ENCODE results near the gene HES7. TPM values are rescaled to one million over a fixed set of nuclear protein-coding genes. Genes with fewer than 3 reads are reported as not detected.
A peak's percentile ranks its signal among the peaks of the same experiment; 100 is the strongest.
"Not testable (repeated sequence)": the region's sequence is repeated elsewhere in the genome, so short reads cannot be mapped to it uniquely, and the experiment has no call there.

HES7 gene
- not detected in 2 replicates for total RNA-seq (2014; rRNA removed; shearing (Covaris generic))

DNA sequence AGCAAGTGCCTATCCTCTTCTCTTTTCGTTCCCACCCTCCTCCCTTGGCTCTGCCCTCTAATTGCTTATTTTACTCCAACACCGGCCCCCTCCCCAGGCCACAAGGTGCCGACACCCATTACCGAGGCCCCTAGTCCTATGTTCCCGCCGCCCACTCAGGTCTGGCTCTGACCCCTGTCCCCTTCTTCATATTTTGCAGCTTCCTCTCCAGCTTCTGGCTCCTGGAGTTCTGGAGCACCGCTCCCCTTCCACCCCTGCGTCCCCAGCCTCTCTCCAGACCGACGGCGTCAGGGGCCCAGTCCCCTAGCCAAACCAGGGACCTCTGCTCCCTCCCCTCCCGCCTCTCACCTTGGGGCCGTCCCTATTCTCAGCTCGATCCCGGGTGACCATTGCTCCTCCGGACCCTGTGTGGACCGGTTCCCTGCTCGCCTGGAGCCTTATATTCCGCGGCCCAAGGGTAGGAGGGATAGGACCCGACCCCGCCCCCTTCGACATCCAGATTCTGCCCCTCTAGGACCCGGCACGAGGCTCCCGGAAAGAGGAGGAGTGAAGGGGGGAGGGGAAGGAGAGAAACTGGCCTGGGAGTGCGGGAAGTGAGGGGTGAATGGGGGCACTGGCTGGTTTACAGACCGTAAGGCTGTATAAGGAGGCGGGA, at the start of gene HES7:
Gene HES7, minus strand, starts transcription at position 412 of the 655 bp plus-strand sequence. Its CDS starts 22 bp downstream, at position 390.
- DNase-seq (ENCODE audit: low spot score), result no peak

DNA sequence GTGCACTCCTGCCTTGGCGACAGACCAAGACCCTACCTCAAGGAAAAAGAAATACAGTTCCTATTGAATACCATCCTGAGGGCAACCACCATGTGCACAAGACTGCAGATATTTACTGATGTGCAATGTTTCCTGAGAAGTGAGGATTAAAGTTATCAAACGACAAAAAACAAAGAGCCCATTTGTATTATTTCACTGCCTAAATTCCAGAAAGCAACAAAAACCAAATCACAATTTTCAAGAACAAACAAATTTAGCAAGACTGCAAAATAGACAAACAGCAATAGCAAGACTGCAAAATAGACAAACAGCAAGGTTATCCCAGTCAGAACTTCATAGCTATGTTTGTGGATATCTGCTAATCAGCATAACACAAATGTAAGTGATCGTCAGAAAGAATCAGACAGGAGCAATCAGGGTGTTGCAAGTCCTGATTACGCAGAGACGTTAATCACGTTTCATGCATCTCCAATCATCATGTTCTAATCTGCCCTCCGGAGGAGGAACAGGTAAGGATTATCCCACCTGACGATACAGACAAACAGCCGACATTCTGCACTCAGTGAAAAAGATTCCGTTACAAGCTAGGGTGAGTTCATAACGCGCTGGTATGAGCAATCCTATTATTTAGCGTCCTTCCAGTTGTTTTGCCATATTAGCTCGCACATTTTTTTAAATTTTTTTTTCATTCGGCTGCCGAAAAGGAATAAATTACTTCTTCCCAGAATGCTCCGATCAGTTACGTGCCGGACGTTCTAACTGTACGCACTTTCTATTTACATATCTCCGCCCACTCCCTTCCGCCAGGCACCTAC, 49.4 kb upstream of the HES7 start:
- peak; percentile 99 for DNase-seq (ENCODE audit: low spot score)

DNA sequence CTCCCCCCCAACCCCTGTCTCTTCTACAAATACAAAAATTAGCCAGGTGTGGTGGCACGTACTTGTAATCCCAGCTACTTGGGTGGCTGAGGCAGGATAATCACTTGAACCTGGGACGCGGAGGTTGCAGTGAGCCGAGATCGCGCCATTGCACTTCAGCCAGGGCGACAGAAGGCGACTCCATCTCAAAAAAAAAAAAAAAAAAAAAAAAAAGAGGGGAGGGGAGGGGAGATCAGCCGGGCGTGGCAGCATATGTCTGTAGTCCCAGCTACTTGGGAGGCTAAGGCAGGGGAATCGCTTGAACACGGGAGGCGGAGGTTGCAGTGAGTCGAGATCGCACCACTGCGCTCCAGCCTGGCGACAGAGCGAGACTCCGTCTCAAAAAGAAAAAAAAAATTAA, 46.3 kb upstream of the HES7 start:
- not testable (repeated sequence) for DNase-seq (ENCODE audit: low spot score)

DNA sequence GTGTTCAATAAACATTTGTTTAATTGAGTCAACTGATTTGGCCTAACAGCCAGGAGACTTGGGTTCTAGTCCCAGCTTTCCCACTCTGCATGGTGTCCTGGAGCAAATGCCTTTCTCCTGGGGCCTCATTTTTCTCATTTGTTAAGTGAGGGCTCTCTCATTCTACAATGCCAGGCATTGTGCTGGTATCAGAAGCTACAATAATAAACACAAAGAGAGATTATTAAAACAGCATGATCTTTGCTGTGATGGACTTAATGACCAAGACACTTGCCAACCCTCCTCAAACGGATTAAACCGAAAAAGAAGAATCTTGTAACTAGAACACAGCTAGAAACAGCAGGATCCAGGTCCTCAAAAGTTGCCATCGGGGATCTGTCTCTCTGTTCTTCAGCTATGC, 43.6 kb upstream of the HES7 start:
- no peak for DNase-seq (ENCODE audit: low spot score)

DNA sequence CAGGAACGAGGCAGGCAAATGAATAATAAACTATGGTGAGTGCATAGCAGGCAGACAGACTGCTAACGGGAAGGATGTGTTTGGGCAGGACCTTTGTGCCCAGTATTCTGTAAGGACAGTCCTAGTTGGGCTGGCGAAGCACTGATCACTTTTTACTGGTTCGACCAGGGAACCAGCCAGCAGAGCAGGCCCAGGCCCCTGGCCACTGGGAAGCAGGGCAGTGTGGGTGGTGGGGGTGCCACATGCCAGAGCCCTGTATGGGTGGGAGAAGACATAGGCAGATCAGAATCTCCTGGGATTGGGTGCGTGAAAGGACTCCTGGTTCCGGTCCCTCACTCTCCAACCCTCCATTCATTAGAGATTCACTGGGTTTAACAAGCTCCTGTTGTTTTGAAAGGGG, 42.8 kb upstream of the HES7 start:
- DNase-seq (ENCODE audit: low spot score), result no peak

DNA sequence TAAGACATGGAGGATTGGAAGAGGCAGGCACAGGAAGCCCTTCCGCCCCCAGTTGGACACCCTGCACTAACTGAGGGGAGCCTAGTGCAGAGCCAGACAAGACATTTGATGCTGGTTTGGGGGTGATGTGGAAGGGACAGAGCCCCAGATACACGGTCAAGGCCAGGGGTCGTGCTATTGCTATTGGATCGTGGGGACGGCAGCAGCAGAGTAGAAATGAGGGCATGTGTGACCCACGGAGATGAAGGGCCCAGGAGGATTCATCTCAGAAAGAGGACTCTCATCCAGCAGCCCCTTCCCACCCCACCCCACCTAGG, 40.9 kb upstream of the HES7 start:
- no peak for DNase-seq (ENCODE audit: low spot score)

DNA sequence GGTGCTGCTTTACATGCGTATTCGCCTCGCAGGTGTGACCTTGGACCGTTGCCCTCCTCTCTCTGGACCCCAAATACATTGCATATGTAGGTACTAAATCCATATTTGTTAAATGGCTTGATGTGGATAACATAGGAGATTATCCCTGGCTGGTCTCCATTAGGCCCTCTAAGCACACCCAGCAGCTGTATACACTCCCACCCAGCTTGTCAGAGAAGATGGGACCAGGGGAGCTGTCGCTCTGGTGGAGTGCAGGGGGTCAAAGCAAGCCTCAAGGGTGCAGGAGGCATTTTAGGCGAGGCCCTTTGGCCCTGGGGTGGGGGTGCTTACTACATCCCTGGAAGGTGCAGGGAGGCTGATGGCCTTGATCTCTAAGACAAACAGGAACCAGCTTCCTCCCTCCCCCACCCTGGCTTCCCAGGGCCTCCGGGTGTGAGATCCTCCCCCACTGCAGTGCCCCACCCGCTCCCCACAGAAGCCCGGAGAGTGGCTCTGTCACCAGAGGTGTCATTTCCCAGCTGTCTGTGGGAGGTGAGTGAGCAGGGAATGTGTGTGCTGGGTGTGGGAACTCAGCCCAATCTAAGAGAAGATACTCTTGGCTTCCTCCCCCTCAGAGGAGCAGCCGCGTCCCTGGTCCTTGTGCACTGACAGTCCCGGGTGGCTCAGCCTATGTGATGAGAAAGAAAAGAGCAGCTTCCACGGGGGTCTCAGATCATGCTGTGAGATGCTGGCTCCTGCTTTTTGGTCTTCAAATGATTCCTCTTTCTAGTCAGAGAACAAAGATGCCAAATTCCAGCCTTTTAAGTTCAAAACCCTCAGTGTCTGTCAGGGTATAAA, 40.3 kb upstream of the HES7 start:
- DNase-seq (ENCODE audit: low spot score), result peak; percentile 66

DNA sequence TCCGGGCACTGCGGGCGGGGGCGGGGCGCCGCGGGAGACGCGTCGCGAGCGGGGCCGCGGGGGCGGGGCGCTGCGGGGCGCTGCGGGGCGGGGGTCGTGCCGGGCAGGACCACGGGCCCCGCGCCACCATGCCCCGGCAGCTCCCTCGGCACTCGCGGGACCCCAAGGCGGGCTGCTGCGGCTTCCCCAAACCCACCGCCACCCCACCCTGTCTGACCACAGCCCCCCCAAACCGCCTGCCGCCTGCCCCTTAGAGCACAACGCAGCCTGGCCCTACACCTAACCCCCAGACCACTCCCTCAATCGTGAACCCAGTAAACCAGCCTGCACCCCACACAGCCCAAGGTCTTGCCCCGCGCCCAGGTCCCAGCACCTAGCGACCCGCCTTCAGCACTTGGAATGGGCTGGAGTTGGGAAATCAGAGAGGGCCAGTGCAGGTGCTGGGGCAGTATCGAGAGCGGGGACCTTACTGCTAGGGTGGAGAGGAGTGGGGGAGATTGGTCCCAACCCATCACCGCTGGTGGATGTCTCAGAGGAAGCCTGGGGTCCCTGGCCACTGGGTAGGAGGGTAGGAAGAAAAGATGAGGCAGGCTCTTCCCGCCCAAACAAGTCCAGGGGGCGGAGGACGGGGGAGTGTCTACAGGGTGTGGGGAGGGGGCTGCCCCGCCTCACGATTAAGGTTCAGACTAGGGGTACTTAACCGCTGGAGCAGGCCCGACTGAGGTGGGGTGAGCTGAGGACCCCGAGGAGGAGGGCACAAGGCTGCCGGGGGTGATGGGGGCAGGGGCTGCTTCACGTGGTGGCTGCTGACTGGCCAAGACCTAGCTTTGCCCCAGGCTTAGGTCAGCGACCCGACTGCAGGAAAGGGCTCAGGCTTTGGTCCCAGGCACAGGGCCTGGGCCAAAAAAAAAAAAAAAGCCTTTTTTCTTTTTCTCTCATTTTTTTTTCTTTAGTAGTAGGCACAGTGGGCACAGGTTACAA, 39.4 kb upstream of the HES7 start:
- no peak for DNase-seq (ENCODE audit: low spot score)

DNA sequence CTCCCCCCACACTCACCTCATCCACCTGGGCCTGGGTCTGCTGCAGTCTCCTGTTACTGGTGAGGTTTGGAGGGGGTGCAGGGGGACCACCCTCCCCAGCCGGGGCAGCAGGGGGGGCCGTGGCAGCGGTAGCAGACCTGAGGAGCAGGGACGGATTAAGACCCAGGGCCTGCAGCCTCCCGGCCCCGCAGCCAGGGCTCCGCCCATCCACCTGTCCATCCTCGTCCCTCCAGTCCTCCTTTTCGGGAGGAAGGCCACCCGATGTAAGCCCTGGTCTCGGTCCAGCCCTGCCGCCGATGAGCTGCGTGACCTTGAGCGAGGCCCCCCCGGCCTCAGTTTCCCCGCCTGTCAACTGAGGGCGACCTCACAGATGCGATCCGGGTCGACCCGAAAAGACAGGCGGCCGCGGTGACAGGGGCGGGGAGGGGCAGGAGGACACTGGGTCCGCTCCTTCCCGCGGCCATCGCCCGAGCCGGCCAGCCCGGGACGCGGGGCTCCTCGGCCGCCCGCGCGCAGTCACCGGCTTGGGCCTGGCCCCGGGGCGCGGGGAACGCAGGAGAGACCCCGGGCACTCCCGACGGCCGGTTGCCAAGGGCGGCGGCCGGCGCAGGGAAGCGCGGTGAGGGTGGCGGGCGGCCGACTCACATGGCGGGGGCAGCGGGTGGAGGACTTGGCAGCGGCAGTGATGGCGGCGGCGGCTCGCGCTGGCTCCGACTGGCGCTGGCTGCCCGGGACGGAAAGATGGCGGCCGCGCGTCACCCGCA, 38.5 kb upstream of the HES7 start, which contains the start of gene VAMP2:
Gene VAMP2, minus strand, starts transcription at position 716 of the 764 bp plus-strand sequence. Its CDS starts 69 bp downstream, at position 647.
- no peak for DNase-seq (ENCODE audit: low spot score)

DNA sequence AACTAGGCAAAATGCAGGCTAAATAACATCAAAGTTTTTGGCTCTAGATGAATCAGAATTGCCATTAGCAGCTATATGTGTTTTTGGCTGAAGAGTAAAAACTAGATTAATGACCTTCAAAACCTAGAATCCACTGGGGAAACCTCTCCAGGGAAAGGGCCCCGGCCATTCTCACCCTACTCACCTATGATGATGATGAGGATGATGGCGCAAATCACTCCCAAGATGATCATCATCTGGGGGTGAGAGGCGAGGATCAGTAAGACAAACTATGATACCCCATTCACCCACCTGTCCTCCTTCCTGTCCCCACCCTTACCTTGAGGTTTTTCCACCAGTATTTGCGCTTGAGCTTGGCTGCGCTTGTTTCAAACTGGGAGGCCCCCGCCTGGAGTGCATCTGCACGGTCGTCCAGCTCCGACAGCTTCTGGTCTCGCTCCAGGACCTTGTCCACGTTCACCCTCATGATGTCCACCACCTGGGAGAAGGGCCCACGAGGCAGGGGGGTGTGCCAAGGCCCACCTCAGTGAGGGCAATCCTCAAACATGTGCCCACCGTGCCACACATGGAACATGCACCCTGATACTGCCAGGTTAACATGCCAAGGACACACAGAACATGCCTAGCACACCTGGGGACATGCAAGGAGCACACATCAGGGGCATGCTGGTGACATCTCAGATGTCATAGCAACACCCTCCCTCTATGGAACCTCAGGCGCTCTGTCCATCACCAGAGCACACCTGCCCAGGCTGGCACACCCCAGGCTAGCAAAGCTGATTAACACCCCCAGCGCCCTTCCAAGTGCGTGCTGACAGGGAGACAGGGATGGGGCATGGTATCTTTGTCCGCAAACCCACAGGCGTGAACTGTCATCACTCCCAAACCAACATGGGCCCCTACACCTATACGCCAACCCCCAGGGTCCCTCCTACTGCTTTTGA, 37.7 kb upstream of the HES7 start:
- no peak for DNase-seq (ENCODE audit: low spot score)

DNA sequence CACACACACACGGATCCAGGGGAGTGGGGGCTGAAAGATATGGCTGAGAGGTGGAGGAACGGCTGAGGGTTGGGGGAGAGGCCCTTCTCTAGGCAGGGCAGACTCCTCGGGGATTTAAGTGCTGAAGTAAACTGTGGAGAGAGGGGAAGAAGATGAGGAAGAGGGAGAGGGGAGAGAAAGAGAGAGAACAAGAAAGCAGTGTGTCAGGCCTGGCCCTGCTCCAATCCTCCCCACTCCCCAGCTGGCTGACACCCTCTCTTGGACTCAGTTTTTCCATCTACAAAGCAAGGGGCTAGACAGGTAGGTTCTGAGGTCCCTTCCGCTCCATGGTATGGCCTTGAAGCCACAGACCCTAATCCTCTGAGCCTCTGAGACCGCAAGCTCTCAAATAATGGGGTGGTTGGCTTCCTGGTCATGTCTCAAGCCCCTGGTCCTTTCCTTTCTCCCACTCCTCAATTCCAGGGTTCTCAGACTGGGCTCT, 36.9 kb upstream of the HES7 start:
- no peak for DNase-seq (ENCODE audit: low spot score)

DNA sequence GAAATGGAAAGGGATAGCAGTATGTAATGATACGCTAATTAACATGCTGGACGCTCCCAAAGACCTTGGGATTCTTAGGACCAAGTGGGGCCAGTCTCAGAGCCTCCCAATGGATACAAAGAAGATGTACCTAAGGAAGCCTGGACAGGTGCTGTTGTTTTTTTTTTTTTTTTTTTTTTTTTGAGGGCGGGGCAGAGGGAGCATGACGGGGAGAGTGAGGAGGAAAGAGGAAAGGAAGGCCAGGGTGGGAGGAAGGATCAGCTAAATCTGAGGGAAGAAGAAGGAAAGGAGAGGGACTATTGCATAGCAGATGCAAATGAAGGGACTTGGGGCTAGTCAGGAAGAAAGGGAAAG, 36.3 kb upstream of the HES7 start:
- DNase-seq (ENCODE audit: low spot score), result no peak

DNA sequence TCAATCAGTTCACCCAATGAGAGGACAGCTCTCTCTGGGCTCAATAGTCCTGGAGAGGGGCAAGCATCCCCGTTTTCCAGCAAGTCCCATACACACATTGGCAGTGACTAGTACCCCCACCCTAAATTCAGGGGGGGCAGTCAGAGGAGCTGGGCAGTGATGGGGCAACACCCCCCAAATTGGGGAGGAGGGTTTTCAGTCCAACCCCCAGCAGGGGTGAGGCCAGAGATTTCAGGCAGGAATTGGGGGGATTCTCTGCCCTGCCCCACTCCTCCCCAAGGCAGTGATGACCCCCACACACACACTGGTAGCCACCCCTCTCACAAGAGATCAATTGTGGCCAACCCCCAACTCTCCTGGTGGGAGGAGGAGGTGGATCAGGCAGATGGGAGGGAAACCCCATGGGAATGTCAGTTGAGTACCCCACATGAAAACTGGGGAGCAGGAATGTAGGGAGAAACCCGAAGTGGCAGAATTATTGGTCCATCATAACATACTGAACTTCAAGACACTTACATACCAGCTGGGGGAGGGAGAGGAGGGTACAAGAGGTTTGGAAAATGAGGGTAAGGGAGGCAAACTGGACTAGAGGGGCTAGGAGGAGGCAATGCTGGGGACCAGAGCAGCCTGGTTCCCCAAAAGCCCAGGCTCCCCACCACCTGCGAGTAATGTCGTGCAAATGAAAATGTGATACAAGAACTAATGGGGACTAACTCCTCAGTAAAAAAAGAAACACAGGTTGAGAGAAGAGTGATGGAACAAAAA, 35.7 kb upstream of the HES7 start:
- DNase-seq (ENCODE audit: low spot score), result no peak

DNA sequence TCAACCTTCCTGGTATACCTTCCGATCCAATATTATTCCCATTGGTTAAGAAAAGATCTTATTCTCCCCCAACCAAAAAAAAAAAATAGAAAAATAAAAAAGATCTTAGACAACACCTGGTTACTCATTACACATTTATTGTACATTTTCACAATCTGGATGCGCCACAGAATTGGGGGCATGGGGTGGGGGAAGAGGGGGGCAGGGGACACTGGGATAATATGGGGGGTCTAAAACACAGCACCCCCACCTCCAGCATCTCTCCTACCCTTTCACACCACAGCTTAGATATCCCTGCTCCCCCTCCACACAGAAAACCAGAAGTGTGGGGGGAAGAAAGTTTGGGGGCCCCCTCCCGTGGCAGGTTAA, 35.1 kb upstream of the HES7 start:
- DNase-seq (ENCODE audit: low spot score), result no peak

DNA sequence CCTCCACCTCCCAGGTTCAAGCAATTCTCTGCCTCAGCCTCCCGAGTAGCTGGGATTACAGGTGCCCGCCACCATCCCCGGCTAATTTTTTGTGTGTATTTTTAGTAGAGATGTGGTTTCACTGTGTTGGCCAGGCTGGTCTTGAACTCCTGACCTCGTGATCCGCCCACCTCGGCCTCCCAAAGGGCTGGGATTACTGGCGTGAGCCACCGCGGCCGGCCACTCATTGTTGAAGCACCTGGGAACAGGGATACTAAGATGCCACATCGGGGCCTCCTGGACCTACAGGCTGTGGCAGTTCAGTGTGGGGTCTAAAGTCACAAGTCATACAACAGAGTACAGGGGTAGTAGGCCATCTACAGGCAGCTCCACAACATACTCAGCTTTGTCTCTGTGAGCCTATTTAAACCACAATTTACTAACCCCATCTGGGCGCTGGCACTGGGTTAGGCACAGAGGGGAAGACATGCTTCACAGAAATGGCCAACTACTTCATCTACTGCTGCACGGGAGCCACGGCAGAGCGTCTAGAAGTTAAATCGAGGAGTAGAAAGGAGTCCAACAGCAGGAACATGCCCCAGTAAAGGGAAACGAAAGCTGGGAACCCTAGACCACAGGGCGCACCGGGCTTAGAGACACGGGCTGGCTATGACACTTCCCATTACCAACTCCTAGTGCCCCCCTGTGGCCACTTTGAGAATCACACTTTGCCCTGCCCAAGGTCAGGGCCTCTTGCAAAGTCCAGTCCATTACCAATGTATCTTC, 34.5 kb upstream of the HES7 start:
- peak; percentile 88 for DNase-seq (ENCODE audit: low spot score)

DNA sequence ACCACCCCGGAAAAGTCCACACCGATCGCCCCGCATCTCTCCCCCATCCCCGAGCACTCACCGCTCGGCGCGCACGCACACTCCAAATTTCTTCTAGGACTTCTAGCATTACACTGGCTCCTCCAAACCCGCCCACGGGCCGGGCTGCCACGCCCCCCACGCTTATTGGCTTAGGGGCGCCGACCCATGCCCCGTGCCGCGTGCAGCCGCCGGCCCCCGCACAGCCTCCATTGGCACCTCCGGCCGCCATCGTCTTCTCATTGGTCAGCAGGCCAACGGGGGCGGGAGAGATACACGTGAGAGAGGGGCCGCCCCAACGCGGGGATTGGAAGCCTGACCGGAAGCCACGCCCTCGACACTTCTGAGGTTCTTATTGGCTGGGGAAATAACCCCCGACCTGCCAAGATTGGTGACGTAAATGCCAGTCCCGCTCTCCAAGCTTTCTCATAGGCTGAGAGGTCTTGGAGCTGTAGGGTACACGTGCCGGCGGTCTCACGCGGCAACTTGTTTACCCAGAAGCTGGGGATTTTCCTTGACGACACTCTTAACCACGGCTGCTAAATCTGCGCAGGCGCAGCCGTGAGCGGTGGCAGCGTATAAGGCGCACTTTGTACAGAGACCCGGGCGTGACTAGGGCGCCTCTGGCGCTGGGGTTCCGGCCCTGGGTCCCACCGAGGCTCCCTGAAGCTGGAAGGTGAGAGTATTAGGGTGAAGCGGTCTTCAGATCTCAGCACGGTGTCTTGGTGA, 32.5 kb upstream of the HES7 start:
- peak; percentile 100 for DNase-seq (ENCODE audit: low spot score)

DNA sequence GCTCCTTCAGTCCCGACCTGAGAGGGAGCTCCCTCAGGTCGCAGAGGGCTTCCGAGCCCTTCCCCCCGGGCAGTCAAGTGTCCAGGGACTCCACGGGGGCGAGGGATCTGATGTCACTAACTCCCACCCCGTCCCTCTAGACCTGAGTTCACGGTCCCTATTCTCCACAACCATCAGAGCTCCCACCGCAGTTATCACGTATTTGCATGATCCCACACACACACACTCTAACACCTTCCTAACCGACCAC, 32.0 kb upstream of the HES7 start:
- DNase-seq (ENCODE audit: low spot score), result no peak

Measured in A172 (cell line).